GM18951 (cell line): ENCODE data around the gene ESPL1.

Experiments used
- POLR2A ChIP-seq: IDR thresholded peaks from 4 replicates; pipeline ENCODE4 v1.6.1; 2011; ENCODE audit warnings: mild to moderate bottlenecking; ENCODE audit not compliant: insufficient read length, insufficient read depth; ENCODE audit errors: extremely low read depth
- in situ Hi-C: fragments of 300-500 bp; cut with MboI; formaldehyde crosslinking; loops from one replicate; pipeline ENCODE4 v1.12.0; 2022; ENCODE audit warnings: low sequenced_read_pairs, mixed read lengths, inconsistent platforms; ENCODE audit not compliant: unreplicated experiment

Gene ESPL1

GRCh38 chr12:53334822-53335221 lies 66.7 kb downstream of the ESPL1 start:
- in situ Hi-C loops = no loop called here
- TF ChIP-seq POLR2A = no peak

DNA sequence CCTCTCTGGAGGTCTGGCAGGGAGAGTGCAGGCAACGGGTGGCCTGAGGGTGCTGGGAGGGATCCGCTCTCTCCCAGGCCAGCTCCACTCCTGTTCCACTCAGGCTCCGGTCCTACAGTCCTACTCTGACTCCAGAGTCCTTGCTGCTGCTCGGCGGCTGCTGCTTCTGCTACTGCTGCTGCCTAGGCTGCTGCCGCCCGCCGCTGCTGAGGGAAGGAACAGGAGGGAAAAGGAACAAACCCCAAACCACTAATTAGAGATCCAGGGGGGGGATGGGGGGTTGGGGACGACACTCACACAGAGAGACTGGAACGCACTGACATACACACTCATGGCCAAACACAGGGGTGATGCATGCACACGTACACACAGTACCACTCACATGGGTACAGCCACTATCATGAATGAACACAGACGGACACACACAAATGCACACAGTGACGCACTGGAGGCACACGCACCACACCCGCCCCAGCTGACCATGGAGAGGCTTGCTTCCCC lies 68.1 kb downstream of the ESPL1 start, which contains the start of gene SP7:
SP7 (minus strand) TSS at position 174 of the 501 bp plus-strand sequence. CDS start 708 bp downstream, outside the sequence.
- no peak for TF ChIP-seq POLR2A

DNA sequence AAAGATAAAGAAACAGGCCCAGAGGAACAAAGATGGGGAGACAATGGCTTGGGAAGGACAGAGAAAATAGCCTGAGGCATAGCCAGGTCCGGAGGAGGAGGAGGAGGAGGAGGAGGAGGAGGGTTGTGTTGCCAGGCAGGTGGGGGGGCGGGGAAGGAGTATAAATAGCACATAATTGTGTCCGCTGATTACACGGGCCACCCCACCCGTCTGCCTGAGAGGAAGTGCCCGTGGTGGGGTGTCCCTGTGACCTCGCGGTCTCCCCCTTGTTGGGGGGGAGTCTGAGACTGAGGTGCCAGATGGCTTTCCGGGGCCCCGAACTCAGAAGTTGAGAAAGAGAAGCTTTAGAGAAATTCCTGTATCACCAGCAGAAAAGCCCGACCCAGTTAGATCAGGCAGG lies 69.9 kb downstream of the ESPL1 start:
- in situ Hi-C loops = no loop called here
- TF ChIP-seq POLR2A = no peak

More for the DNA sequence above, 68.1 kb downstream of the ESPL1 start, which contains the start of gene SP7:
- in situ Hi-C loops = no loop called here

DNA sequence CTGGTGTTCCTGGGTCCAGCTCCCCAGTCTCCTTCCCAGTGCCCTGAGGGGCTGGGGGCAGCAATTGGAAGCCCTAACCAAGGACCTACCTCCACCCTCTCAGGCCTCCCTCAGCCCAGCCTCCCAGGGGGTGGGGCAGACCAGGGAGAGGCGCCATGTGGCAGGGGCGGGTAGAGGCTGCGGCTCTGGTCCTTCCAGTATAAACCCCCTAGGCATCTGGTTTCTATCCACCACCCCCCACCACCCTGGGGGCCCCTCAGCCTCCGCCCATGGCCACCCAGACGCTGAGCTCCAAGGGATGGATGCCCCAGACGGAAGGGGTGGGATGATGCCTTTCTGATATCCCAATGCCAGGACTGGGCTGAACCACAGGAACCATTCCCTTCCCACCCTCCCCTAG lies 70.8 kb downstream of the ESPL1 start:
- no peak for TF ChIP-seq POLR2A
- in situ Hi-C loops = no loop called here

DNA sequence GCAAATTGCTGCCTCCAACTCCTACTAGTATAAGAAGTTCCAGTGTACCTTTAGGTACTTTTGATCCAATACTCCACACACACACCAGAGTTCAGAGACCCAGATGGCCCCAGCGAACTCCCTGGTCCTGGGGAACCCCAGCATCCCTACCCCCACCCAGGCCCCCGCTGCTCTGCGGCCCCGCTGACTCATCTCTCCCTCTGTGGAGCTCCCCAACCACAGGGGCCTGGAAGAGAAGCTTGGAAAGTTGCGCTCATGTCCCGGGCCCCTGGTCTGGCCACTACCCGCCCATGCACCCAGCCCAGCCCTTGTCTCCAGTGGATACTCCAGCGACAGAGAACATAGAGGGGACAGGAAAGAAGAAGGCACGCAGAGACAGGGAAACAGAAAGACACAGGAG lies 72.3 kb downstream of the ESPL1 start:
- no peak for TF ChIP-seq POLR2A
- in situ Hi-C loops = no loop called here
